ENCODE measurements around the gene SHLD1.

- TF ChIP-seq CTCF (IDR thresholded peaks at IDR 0.05) (no peak), POLR2A (IDR thresholded peaks at IDR 0.05) (no peak), EP300 (IDR thresholded peaks at IDR 0.05) (no peak), POLR2AphosphoS5 (IDR thresholded peaks at IDR 0.05) (no peak)
These were observed 109.4 kb downstream of the SHLD1 start for GRCh38 chr20:5859608-5860007.

Measured in sigmoid colon (tissue), 4 donors.